NB4 (cell line): ENCODE data around the gene RREB1.

ENCODE experiments used
- CTCF ChIP-seq: IDR thresholded peaks from one replicate; pipeline ENCODE4 v1.5.1; 2012; ENCODE audit warnings: low read depth, low read length
- MAX ChIP-seq: IDR thresholded peaks from 2 replicates; pipeline ENCODE4 v1.6.1; 2011; ENCODE audit warnings: low read depth, low read length
- MYC ChIP-seq: IDR thresholded peaks from 2 replicates; pipeline ENCODE4 v1.6.1; 2011; ENCODE audit warnings: low read depth, low read length
- POLR2A ChIP-seq: IDR thresholded peaks from 2 replicates; pipeline ENCODE4 v1.6.1; 2011; ENCODE audit warnings: mild to moderate bottlenecking; ENCODE audit not compliant: insufficient read length; ENCODE audit errors: extremely low read depth

GRCh38 chr6:7062451-7063162 is 45.2 kb upstream of the RREB1 start:
- no peak for TF ChIP-seq MAX
- TF ChIP-seq CTCF, result no peak
- no peak for TF ChIP-seq POLR2A
- no peak for TF ChIP-seq MYC
